NCI-H187 (cell line): ENCODE results near the gene PSMD8.
A peak's percentile ranks its signal among the peaks of the same experiment; 100 is the strongest.
"Not testable (repeated sequence)": the region's sequence is repeated elsewhere in the genome, so short reads cannot be mapped to it uniquely, and the experiment has no call there.

Source experiments
- DNase-seq, 2 experiments: peaks; one replicate each; lab custom pipeline; 2025; lab: John Stamatoyannopoulos, UW

The PSMD8 gene

GRCh38 chr19:38362076-38362945 lies 12.1 kb upstream of the PSMD8 start:
- peak; percentile 75 to 82 for DNase-seq

- not testable (repeated sequence) for DNase-seq
Observed at GRCh38 chr19:38362946-38363688, 11.3 kb upstream of the PSMD8 start.

GRCh38 chr19:38367041-38367440 lies 7.3 kb upstream of the PSMD8 start:
- DNase-seq: no peak

GRCh38 chr19:38369584-38369983 lies 4.8 kb upstream of the PSMD8 start:
- no peak for DNase-seq

GRCh38 chr19:38370299-38370698 lies 4.1 kb upstream of the PSMD8 start:
- no peak for DNase-seq

GRCh38 chr19:38371081-38371480 lies 3.3 kb upstream of the PSMD8 start:
- DNase-seq: no peak

- DNase-seq: no peak
Observed at GRCh38 chr19:38373907-38374331, 452 bp upstream of the PSMD8 start.

GRCh38 chr19:38375098-38375493 lies 725 bp downstream of the PSMD8 start:
- no peak for DNase-seq

- DNase-seq: no peak
Observed at GRCh38 chr19:38375748-38376147, 1.4 kb downstream of the PSMD8 start.

GRCh38 chr19:38376576-38376975 lies 2.2 kb downstream of the PSMD8 start:
- no peak for DNase-seq

GRCh38 chr19:38377052-38377451 lies 2.7 kb downstream of the PSMD8 start:
- DNase-seq: no peak

GRCh38 chr19:38378866-38379265 lies 4.5 kb downstream of the PSMD8 start:
- no peak for DNase-seq

GRCh38 chr19:38381138-38381537 lies 6.8 kb downstream of the PSMD8 start:
- DNase-seq: no peak

GRCh38 chr19:38383184-38383583 lies 8.8 kb downstream of the PSMD8 start:
- no peak for DNase-seq

GRCh38 chr19:38383743-38384142 lies 9.4 kb downstream of the PSMD8 start:
- DNase-seq: no peak

GRCh38 chr19:38384209-38385027 lies 10.0 kb downstream of the PSMD8 start:
- DNase-seq: no peak

GRCh38 chr19:38385057-38385803 lies 10.9 kb downstream of the PSMD8 start:
- no peak for DNase-seq

- DNase-seq: no peak
Observed at GRCh38 chr19:38385804-38386257, 11.5 kb downstream of the PSMD8 start.

GRCh38 chr19:38386300-38386970 lies 12.1 kb downstream of the PSMD8 start:
- DNase-seq: no peak

- no peak for DNase-seq
Observed at GRCh38 chr19:38386971-38387549, 12.7 kb downstream of the PSMD8 start.
